ENCODE measurements around the gene THAP7.

Gene THAP7

DNA sequence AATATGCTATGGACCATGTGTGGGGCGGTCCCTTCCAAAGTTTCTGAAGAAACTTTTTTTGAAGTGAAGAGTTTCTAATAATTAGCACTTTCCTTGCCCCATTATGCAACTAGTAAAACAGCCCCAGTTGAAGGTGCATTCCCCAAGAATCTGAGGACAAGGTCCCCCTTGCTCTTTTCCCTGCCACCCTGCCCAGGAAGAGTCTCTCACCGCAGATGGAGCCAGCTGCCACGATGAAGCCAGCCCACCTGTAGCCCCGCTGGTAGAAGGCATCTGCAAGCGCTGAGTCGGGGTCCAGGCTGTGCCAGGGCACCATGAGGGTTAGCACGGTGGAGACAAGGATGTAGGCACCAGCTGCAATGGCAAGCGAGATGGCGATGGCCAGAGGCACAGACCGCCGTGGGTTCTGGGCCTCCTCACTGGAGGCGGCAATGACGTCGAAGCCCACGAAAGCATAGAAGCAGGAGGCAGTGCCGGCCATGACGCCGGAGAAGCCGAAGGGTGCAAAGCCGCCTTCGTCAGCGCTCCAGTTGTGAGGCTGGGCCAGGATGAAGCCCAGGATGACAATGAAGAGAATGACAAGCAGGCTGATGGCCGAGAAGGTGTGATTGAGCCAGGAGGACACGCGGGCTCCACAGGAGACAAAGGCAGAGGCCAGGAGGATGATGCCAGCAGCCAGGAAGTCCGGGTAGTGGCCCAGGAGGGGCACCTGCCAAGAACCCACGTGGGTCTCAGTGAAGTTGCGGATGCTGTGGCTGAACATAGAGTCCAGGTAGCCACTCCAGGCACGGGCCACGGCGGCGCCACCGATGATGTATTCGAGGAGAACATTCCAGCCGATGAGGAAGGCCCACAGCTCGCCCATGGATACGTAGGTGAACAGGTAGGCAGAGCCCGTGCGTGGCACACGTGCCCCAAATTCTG is 29.0 kb upstream of the THAP7 start:
- DNase-seq = no peak

DNA sequence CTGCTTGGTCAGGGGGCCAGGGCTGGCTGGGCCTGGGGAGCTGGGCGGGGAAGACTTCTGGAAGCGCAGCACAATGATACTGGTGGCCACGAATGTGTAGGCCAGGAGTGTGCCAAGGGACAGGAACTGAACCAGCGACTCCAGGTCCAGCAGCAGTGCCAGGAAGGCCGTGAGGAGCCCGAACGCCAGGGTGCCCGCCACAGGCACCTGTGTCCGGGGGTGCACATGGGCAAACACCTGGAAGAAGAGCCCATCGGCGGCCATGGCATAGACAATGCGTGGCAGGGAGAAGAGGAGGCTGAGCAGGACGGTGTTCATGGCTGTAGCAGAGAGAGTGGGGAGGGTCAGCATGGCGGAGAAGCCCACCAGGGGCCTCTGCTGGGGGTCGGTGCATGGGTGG is 28.1 kb upstream of the THAP7 start:
- no peak for DNase-seq

DNA sequence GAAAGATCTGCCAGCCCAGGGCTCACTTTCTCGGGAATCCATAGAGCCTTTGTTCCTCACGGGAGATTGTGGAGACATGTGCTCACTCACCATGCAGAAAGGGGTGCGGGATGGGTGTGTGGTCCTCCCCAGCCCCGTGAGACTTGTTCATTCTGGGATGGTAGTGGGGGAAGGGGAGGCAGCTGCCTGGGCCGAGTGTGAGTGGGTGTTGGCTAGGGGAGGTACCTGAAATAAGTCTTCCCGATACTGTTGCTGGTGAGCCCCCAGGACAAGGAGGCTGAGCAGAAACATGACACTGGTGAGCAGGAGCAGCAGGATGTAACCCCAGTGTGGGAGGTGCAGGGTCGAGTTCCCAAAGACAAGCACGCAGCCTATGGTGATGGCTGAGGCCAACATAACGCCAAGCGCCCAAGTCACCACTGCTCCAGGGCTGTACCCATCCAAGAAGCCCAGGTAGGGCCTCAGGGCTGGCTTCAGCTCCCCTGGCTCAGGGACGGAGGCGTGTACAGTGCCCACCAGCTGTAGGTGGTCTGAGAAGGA is 27.6 kb upstream of the THAP7 start:
- DNase-seq = no peak

DNA sequence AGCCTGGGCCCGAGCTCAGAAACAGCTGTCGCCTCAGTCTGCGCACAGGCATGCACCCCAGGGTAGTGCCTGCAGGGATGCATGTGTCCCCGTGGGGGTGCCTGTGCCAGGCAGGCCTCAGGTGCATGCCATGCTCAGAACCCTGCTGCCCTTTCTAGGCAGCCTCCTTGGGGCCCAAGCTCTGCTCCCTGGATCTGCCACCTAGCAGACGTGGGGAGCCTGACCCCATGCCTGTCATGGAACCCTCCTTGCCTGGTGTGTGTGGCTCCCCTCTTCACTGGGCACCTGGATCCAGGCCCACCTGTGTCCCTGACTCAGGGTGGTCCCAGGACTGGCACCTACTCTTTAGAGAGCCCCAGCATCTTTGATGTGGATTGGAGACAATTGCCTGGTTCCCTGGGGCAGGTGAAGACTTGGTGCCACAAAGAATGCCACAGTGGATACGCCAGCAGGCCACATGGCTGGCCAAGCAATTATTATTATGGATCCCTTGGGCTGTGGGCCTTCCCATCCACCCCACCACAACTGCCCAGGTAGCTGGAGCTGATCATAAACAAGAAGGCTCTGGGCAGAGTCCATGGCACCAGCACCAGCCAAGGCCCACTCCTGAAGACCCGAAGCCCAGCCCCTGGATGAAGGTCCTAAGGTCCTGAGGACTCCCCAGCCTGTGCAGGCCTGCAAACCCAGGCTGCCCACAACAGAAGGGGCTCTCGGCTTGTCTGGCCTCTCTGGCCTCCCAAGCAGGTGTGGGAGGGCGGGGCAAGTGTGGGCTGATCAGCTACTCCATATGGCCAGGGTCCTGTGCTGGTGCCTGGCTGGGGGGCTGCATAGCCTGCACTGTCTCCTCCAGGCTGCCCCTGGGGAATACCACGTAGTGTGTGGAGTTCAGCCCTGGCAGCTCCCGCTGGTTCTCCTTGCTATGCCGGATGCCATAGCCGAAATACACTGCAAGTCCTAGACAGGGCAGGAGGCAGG is 26.6 kb upstream of the THAP7 start:
- no peak for DNase-seq

DNA sequence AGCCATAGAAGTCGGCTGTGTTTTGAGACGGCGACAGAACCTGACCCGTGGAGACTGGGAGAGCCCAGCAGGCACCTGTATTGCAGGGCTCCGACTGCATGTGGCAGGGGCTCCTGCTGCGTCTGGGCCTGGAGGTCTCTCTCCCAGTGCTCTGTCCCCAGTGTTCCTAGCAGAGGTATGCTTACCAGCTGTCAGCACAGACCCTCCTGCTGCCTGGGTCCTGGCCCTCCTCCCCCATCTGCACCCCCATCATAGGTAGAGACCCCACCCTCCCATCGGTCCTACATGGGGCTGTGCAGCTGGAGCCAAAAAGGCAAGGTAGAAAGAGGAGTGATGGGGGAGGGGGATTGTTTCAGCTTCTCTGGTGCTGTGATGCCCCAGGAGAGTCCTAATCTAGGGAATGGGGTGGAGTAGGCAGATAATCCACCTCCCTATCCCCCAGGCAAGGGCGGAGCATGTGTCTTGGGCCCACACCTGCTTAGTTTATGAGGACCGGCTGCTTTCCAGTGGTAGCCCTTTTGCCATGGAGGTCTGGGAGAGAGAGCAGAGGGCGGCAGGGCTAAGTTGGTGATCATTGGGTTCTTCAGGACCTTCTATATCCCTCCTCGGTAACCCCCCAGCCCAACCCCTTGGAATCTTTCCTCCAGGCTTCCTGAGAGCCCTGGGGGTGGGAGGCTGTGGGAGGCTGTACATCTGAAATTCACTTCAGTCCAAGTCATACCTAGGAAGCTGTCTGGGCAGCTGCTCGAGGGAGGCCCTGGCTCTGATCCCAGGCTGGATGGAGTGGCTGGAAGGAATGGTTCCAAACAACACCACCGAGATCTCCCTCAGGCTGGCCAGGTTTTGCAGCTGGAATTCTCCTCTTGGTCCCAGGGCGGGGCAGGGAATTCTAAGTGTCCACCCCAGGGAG is 25.1 kb upstream of the THAP7 start:
- no peak for DNase-seq

DNA sequence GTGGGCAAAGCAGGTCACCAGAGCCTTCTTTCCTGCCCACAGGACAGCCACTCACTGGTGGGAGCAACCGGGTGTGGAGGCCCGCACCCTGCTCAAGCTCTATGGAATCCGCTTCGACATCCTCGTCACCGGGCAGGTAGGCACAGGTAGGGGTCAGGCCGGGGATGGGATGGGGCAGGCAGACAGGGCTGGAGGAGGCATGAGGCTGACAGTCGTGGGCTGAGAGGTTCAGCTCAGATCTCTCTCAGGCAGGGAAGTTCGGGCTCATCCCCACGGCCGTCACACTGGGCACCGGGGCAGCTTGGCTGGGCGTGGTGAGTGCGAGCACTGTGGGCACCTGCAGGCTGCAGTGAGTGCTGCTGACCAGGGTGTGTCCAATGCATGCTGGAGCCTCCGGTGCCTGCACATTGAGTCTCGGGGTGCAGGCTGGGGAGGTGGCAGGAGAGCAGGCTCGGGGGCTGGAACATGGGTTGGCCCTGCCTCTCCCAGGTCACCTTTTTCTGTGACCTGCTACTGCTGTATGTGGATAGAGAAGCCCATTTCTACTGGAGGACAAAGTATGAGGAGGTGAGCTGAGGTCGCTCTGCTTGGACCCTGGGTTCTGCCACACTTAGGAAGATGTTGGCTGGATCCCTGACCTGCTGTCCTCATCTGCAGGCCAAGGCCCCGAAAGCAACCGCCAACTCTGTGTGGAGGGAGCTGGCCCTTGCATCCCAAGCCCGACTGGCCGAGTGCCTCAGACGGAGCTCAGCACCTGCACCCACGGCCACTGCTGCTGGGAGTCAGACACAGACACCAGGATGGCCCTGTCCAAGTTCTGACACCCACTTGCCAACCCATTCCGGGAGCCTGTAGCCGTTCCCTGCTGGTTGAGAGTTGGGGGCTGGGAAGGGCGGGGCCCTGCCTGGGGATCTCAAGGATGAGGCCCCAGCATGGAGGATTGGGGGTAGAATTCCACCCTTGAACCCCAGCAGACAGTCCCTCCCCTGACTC is 24.1 kb upstream of the THAP7 start:
- no peak for DNase-seq

DNA sequence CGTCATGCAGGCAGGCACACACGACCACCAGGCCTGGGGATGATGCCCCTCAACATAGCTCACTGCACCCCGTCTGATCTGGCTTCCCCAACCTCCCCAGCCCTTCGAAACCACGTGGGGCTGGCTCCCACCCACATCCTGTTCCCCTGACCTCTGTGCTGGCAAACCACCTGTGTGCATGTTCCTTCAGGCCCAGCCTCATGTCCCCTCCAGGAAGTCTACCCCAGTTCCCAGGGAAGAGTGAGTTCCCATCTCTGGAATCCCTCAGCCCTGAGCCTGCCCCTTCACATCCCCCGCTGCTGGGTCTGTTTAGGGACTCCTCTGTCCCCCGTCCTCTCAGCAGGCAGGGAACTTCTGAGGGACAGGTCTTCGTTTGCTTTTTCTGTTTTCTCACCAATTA is 23.3 kb upstream of the THAP7 start:
- DNase-seq = no peak

DNA sequence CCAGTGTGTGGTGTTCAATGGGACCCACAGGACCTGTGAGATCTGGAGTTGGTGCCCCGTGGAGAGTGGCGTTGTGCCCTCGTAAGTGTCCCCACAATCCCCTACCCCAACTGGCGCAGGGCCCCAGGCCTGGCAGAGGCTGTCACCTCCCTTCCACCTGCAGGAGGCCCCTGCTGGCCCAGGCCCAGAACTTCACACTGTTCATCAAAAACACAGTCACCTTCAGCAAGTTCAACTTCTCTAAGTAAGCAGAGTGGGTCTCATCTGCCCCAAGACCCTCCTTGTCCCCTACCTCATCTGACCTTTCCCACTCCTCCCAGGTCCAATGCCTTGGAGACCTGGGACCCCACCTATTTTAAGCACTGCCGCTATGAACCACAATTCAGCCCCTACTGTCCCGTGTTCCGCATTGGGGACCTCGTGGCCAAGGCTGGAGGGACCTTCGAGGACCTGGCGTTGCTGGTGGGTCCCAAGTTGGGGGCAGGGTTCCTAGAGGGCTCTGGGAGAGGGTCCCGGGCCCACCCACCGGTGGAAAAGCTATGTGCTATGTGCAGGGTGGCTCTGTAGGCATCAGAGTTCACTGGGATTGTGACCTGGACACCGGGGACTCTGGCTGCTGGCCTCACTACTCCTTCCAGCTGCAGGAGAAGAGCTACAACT is 21.2 kb upstream of the THAP7 start:
- no peak for DNase-seq

DNA sequence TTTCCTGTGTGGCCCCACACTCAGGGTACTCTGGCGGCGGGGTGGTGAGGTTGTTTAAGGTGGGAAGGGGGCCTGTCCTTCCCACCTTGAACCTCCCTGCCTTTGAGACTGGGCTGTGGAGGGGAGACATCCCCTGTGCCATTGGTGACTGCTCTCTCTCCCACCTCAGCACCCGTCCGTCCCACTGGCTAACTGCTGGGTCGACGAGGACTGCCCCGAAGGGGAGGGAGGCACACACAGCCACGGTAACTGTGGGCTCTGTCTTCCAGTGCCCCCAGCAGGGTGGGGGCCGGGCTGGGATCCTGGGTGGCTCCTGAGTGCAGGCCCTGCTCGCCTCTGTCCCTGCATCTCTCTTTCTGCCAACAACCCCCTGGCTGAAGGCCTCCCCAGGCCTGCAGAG is 20.6 kb upstream of the THAP7 start:
- DNase-seq = no peak

DNA sequence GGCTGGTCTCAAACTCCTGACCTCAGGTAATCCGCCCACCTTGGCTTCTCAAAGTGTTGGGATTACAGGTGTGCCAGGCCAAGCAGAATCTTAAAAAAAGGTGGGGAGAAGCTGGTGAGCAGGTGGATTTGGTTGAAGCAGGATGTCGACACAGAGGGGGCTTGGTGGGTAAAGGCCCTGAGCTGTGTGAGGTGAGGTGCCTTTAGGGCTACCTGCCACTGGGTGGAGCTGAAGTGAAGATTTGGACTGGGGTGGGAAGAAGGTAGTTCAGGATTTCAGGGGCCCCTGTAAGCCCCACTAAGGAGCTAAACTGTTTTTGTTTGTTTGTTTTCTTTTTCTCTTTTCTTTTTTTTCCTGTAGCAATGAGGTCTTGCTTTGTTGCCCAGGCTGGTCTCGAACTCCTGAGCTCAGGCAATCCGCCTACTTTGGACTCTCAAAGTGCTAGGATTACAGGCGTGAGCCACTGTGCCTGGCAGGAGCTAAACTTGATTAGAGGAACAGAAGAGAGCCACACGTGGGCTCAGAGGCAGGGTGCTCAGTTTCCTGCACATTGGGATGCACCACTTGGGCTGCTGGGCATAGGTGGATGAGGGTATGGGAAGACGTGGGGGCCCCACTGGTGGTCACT is 19.0 kb upstream of the THAP7 start:
- peak in 1 of 3 donors; percentile 20 for DNase-seq

DNA sequence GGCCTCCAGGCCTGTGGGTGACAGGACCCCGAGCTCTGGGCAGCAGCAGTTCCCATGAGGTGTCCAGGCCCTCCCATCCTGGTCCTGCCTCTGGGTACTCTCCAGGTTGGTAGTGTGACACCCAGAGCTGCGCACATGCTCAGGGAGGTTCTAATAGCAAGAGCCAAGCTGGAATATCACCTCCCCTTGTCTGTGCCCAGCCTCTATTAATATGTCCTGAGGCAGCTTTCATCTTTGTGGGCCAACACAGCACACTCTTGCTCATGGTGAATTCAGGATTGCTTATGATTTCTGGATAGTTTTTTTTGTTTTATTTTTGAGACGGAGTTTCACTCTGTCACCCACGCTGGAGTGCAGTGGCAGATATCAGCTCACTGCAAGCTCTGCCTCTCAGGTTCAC is 16.4 kb upstream of the THAP7 start:
- DNase-seq = no peak

DNA sequence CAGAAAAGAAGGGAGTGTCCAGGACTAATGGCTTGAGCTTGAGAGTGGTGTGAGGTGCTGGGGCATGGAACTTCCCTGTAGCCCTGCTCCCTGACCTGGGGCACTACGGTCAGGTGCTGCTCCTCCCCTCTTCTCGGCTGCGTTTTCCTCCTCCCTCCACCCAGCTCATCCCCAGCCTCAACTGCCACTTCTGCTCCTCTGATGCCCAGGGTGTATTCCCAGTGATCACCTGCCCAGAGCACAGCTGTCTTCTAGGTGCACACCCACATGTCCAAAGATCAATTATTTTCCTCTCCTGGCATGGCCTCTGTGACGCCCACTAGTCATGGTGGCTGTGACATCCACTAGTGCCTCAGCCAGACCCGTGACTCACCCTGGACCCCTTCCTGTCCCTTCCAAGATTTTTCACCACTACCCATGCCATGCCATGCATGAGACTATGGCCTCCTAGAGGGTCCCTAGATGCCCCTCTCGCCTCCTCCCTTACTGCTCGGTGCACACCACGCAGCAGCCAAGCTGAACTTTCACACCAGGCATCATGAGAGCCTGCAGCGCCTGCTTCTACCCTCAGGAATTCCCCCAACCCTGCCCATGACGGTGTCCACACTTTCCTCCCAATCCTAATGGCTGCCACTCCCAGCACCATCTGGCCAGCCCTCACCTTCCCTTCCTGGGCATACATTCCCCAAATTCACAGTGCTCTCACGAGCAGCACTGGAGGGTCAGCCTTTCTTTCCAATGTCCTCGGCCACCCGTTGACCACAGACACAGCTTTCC is 14.9 kb upstream of the THAP7 start:
- no peak for DNase-seq

DNA sequence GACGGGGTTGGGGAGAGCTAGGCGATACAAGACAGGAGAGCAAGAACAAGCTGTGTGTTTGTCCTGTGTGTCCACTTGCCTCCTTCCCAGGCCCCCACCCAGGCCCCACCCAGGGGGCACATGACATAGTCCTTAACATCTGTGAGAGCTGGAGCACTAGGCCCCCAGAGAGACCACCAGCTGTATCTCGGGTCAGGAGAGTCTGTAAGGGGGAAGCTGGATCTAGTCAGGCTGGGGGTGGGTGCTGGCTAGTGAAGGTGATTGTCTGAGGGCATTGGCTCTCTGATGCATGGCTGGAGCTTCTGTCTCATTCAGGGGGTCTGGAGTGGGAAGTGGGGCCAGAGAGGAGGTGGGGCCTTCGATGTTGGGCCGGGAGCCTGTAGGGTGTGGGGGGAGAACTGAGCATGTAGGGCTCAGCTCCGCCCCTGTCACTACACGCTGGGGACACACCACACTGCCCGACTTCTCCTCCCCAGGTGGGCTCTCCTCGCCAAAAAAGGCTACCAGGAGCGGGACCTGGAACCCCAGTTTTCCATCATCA is 13.6 kb upstream of the THAP7 start:
- DNase-seq = no peak

DNA sequence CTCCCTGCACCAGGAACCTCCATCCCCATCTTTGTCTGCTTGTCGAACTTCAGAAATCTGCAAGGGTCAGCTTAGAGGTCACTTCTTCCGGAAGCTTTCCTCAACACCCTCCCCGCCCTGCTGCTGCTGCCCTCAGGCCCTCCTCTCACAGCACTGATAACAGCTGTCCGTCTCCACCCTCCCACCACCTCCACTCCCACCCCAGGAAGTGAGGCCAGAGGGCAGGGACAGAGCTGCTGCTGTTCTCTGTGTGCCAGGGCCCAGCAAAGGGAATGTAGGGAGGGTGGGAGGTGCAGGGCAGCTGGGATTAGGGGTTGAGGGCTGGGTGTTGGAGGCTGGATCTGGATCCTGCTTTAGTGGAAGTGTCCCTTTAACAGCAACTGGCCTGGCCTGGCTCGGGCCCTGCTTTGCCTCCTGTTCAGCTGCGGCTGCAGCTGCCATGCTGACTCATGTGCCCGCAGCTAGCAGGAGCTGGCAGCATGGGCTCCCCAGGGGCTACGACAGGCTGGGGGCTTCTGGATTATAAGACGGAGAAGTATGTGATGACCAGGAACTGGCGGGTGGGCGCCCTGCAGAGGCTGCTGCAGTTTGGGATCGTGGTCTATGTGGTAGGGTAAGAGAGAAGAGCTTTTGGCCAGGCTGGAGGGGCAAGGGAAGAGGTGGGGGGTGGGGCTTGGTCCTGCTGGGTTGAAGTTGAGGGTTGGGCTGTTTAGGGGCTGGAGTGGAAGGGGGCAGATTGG is 13.0 kb upstream of the THAP7 start, which contains the start of gene P2RX6:
Gene P2RX6, plus strand, starts transcription at position 440 of the 740 bp plus-strand sequence. Its CDS starts 10 bp downstream, at position 450.
- peak; percentile 13 to 43 (median 28) for DNase-seq

DNA sequence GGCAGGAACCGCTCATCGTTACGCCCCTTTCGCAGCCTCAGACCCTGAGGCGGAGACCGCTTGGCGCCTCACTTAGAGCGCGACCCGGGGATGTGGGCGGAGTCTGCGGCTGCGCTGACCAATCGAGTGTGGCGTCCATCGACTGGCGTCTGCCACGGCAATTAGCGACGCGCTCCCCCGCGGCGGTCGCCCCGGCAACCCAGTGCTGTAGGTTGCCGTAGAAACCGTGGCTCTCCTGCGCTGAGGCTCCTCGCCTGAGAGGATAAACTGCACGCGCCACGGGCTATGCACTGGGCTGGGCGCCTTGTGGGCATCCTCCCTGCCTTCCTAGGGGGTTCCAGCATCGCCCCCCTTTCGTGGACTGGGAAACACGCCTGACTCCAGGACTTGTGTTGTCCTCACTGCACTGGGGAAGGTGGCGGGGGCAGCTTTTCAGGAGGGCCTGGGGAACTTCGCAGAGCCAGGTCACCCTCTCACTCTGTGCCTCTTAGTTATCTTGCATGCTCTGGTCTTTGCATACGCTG is 12.3 kb upstream of the THAP7 start:
- peak; percentile 64 to 81 (median 71) for DNase-seq

DNA sequence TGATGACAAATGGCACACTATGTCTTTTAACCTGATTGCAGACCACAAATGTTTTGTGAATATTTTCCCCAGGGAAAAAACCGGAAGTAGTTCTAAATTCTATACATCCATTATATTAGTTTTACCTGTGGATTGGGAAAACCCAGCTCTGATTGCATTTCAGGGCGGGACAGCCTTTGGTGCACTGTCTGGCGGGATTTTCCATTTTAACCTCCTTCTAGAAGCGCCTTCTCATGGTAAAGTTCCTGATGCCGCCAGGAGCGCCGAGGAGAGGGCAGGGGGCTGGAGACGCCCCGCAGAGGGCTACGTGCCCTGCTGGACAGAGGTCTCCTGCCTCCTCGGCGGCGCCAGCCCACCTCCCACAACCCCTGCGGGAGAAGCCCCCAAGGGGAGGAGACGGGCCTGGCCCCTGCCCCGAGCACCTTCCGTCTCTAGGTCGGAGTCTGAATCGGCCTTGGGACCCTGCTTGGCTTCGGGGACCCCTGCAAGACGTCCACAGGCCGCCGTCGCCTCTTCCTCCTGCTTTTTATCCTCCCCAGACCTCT is 11.8 kb upstream of the THAP7 start:
- no peak for DNase-seq
